Suppressor macrophage treated with lipopolysaccharide for 1 hour (primary cell): Measurements from ENCODE around the gene RAB11FIP2.

Experiments used
- DNase-seq, 3 donors: peaks; one replicate each; pipeline ENCODE4 v3.0.0-alpha.2; 2020 to 2022

RAB11FIP2 gene

DNA sequence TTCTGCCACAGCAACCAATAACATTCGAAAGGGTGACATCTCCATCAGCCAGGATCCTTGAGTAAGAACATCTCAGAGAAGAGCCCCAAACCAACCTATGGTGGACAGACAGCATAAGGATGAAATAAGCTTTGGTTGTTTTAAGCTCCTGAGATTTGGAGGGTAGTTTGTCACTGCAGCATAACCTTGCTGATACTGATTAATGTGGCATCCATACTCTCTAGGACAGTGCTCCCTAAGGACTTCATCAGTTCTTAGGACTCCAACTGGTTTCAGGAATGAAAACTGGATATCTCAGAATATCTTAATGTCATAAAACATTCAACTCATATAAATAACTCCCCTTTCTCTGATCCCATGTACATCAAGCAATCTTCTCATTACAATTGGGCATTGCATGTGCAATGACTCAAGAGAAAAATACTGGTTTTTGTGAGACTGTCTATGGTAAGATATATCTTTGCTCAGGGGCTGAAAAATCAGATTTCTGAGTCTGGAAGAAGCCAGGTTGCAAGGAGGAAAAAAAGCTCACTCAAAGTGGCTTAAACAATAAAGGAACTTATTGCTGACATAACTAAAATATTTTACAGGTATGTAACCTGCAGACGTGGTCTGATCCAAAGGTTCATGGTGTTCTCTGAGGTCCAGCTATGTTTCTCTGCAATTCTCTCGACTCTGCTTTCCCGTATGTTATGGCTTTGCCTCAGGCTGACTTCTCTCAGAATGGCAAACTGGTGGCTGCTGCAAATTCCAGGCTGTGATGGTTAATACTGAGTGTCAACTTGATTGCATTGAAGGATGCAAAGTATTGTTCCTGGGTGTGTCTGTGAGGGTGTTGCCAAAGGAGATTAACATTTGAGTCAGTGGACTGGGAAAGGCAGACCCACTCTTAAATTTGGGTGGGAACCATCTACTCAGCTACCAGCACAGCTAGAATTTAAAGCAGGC lies 65.7 kb downstream of the RAB11FIP2 start:
- no peak for DNase-seq

DNA sequence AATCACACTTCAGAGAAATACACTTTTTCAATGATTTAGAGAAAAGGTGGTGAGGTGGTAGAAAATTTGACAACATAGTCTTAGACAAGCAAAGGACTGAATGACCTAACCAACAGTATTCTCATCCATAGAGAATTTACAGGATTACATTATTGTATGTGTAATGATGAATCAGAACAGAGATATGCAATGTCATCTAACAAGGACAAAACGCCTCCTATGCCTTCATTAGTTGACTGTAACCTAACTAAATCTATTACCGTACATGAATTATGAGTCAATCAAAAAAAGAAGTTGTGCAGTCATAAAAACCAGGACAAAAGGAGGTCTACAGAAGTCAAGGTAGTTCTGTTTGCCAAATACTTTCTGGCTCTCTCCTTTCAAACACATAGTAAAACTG lies 66.5 kb downstream of the RAB11FIP2 start:
- peak in 1 of 3 donors; percentile 19 for DNase-seq

DNA sequence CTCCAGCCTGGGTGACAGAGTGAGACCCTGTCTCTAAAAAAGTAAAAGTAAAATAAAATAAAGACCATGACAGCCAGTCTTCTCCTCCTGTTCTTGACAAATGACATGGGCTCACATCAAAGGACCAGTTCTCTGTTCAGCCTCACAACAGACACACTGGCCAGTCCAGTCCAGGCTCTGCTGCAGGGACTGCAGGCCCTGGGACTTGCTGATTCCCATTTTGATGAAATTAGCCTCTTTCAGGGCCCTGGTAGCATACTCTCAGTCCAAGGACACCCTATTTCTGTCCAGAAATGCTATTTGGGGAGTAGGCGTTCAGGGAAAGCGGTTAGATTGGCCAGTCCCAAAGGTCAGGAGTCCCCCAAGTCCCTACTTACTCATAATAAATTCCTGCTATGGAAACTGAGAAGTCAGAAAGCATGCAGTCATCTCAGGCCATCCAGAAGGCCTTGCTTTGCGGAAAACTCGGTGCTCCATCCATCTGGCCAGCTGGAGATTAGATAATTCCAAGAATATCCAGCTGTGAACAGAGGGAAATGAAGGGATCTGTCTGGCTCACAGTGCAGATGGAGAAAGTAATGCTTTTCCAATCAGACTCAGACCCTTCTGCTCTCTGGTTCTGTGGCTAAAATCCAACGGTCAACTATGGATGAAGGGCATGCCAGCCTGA lies 74.4 kb downstream of the RAB11FIP2 start:
- no peak for DNase-seq

DNA sequence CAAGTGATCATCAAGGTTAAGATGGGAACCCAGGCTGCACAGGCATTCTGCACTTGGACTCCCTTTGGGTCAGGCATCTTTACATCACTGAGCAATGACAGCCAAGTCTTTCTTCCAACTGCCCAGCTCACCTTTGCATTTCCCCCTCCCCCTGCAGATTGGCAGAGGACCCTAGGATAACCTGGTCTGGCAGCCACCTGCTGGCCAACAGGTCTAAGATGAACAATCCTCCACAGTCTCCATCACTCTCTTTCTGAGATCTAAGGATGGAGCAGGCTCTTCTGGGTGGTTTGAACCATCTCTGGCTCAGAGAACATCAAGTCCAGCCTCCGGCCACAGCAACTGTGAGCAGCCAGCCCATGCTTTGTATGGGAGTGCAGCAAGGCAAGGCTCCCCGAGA lies 75.8 kb downstream of the RAB11FIP2 start:
- DNase-seq: no peak

DNA sequence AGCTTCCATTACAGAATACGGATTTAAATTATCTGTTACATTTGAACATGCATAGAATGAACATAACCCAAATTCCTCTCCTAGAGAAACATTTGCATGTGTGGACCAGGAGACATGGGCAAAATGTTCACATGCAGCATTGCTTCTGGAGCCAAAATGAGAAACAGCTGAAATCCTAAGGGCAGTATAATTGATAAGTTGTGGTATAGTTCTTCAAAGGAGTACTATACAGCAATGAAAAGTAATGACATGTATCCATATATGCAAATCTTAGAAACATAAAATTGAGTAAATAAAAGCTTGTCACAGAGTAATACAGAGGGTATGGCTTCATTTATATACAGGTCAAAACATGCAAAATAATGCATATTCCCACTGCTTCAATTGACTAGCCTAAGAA lies 77.1 kb downstream of the RAB11FIP2 start:
- DNase-seq: no peak

DNA sequence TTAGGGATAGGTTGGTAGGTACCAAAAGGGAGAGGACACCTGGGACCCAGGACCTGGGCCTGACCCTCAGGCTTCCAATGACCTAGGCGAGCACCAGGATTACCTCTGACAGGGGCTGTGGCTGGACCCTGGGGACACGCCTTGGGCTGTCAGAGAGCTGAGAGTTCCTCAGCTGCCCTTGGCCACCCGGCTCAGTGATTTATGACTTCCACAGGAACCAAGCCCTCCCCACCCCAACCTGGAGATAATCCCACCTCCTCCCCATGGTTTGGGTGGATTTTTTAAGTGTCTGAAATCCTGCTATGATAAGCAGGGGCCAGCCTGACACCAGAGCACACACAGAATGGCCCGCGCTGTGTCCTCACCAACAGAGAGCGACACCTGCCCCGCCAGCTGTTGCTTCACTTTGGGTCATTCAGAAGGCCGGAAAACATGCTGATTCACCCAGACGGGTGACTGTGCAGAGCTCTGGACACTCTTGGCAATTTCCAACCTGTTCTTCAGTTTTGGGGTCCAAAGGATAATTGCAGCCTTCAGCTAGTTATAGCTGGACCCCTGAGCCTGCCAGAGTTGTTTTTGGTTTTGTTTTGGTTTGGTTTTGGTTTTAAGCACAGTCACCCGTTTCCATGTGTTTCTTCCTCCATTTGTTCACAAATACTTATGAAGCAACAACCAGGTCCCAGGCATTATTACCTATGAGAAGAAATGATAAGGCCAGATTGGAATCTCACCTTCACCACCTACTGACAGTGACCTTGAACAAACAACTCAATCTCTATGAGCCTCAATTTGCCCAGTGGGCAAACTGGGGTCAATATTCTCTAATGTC lies 78.2 kb downstream of the RAB11FIP2 start:
- DNase-seq: no peak

DNA sequence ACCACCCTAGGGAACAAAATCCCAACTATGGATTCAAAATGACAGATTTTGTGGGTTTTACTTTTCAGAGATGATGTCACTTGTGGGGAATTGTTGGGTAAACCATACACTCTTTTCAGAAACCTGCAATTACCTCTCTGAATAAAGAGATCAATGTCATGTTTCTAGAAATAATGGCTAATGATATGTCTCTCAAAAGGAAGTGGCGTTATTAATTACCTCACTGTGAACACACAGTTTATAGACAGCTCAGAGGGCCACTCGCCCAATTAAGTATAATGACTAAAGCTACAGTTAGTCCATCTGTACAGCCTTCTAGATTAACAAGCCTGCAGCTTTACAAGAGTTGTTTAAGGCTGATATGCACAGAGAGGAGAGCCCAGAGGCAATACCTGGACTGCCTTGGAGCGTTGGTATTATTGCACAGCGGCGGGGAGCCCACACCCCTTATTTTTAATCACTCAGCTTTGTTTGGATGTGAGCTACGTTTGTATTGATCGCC lies 79.5 kb downstream of the RAB11FIP2 start:
- DNase-seq: no peak

DNA sequence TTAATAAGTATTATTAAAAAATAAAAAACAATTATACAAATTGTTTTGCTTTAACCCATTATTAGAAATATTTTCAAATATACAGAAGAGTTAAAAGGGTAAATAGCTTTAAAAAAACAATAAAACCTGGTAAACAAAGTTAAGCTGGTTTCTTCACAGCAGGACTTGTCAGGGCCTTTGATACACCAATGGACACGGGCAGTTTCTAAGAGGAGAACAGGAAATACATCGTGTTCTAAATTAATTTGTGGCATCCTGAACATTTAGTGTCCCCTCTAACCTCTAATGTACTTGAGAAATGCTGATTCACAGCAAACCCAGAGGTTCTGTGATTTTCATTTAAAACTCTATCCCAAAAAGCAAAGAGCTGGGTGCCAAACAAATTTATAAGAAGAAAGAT lies 80.8 kb downstream of the RAB11FIP2 start:
- no peak for DNase-seq

DNA sequence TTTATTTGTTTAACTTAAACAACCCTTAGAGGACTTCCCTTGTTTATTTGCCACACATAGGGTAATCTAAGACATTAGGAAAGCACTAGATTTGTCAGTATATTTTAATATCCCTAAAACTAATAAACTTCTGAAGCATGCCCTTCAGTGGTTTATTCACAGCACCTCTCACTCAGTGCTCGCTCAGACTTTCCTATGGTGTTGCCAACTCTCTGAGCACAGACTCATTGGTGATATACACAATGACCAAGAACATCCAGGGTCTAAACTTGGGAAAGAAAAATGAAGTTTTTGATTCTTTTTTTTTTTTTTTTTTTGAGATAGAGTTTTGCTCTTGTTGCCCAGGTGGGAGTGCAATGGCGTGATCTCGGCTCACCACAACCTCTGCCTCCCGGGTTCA lies 82.2 kb downstream of the RAB11FIP2 start:
- no peak for DNase-seq

DNA sequence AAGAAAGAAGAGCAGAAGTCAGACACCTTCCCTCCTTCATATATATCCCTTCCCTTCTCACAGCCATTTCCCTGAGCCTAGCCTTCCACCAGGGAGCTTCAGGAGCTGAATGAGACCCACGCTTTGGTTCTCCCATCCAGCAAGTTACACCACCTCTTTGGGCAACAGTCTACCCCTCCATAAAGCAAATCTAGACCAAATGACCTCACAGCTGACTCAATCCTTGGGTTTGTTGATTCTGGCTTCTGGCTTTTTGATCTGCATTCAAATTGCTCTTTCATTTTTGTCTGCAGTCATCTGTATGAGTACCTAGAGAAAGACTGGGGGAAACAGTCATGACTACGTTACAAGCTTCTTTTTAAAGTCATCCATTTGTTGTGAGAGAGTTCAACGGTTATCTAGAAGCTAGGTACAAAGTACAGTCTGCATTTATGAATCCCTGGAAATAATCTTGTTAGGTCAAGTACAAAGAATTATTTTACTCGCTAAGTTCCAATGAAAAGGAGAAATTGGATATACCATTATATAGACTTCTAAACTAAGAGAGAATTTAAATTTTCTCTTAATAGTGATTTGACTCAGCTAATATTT lies 86.3 kb downstream of the RAB11FIP2 start:
- no peak for DNase-seq

DNA sequence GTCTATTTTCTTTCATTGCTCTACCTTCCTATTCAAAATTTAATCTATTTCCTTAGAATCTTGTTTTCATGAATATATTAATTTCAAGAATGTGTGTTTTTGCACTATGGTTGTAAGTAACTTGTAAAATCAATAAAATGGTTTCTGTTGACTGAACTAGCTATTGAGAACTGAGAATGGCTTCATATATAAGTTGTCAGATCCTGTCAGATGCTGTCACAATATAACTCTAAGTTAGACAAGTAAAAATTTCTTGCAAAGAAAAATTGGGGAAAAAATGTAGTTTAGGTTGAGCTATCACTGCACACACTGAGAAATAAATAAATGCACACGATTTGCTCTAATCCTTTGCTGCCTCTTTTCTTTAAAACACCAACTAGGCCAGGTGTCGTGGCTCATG lies 89.8 kb downstream of the RAB11FIP2 start:
- DNase-seq: no peak

DNA sequence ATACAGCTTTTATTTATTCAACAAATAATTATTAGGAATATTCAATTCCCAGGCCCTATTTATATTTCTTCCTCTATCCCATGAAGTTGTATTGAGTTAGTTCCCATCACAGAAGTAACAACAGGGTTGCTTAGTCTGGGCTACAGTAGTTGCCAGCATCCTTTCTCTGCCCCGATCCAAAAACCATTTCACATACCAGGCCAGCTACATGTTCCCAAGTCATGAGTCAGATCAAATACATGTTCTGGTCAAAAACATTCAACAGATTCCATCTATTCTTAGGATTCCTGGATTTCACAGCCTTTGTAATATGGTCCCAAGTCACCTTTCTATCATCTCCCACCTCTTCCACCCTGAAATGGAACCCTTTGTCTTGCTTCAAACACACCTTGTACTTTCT lies 91.6 kb downstream of the RAB11FIP2 start:
- no peak for DNase-seq
